Measurements from ENCODE around the gene SULF2.

Gene SULF2

DNA sequence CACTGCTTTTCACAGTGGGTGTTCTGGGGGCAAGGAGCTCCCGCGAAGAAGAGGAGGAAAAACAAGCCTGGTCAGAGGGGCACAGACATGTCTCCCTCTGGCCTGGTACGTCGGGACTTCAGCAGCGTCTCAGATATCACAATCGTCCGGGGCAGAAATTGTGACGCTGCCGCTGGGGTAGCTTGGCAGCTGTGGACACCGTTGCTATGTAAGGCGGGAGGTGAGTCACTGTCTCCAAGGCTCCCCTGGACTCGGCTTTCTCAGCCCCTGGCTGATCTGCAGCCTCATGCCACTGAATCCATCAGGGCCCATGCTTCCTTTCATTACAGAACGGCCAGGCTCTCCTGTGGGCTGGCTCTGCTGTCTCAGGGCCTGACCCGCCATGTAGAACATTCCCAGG lies 98.7 kb downstream of the SULF2 start:
- TF ChIP-seq, protein P1, sequence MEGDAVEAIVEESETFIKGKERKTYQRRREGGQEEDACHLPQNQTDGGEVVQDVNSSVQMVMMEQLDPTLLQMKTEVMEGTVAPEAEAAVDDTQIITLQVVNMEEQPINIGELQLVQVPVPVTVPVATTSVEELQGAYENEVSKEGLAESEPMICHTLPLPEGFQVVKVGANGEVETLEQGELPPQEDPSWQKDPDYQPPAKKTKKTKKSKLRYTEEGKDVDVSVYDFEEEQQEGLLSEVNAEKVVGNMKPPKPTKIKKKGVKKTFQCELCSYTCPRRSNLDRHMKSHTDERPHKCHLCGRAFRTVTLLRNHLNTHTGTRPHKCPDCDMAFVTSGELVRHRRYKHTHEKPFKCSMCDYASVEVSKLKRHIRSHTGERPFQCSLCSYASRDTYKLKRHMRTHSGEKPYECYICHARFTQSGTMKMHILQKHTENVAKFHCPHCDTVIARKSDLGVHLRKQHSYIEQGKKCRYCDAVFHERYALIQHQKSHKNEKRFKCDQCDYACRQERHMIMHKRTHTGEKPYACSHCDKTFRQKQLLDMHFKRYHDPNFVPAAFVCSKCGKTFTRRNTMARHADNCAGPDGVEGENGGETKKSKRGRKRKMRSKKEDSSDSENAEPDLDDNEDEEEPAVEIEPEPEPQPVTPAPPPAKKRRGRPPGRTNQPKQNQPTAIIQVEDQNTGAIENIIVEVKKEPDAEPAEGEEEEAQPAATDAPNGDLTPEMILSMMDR (IDR thresholded peaks at IDR 0.05; ENCODE audit: low read depth, low read length, missing control alignments) = no peak
- Histone ChIP-seq H3K36me3 (replicated peaks) (no peaks in the 10 kb centered on the region), H3K27me3 (replicated peaks) (no peaks in the 10 kb centered on the region), H3K4me3 (ENCODE audit: low read depth, low read length) (no peak overlapping the region), H3K27ac (peak overlapping the region; percentile 75)
- in situ Hi-C loops (cut with HindIII; ENCODE audit: low pct_ligation_motif_present, low sequenced_read_pairs) = loop anchor here (25.0 kb wide), 1 partner anchor 926 kb away; no protein-coding TSS in a partner anchor
- peak; percentile 98 for DNase-seq

DNA sequence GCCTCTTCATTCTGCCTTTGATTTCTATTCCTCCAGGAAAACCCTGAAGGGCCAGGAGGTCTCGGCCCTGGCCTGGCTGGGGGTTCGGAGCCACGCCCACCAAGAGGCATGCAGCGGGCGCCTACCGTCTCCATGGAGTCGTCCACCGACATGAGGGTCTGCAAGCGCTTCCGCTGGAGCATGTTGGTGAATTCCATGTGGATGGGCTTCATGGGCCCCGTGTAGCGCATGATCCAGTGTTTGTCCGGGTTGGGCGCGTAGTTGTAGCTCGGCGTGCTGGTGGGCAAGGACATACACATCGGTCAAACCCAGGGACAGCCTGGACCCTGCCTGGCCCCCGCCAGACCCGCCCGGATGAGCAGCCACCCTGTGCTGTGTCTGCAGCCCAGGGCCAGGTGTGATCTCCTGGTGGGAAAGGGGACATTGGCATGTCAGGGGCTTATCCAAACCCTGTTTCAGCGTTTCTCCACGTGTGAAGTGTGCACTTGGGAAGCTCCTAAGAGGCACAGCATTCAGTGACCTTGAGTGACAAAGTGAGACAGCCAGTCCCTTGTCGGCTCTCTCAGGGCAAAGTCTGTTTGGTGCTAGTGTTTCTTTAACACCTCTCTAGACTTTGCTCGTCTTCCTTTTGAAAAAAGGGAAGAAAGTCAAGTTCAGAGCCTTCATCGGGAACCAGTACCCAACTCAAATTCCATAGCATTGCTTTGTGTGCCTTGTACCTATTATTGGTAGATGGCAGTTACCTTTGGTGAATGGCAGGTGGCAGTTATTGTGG lies 100.8 kb downstream of the SULF2 start:
- H3K27ac ChIP-seq = no peak overlapping the region
- H3K4me3 ChIP-seq (ENCODE audit: low read depth, low read length) = no peak overlapping the region
- no peaks in the 10 kb centered on the region for H3K27me3 ChIP-seq (replicated peaks)
- no peak for DNase-seq
- H3K36me3 ChIP-seq (replicated peaks) = no peaks in the 10 kb centered on the region
- TF ChIP-seq, protein P1 (IDR thresholded peaks at IDR 0.05; ENCODE audit: low read depth, low read length, missing control alignments) = no peak
- in situ Hi-C loops (cut with HindIII; ENCODE audit: low pct_ligation_motif_present, low sequenced_read_pairs) = loop anchor here (25.0 kb wide), 1 partner anchor 928 kb away; no protein-coding TSS in a partner anchor

DNA sequence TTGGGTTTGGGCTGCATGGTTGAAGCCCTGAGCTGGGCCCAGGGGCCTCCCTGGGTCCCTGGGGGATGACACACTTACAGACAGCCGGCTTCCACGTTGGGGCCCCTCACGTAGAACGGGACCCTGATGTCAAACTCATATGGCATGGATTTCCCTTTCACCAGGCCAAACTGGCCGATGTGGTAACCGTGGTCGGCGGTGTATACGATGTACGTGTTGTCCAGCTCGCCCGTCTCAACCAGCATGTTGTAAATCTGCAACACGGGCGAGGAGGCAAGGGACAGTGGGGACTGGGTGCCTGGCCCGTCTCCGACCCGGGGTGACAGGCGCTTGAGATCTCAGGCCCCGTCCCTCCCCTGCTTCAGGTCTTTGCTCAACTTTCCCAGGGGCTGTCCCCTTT lies 102.4 kb downstream of the SULF2 start:
- Histone ChIP-seq H3K27ac (no peak overlapping the region), H3K4me3 (ENCODE audit: low read depth, low read length) (no peak overlapping the region), H3K27me3 (replicated peaks) (no peaks in the 10 kb centered on the region), H3K36me3 (replicated peaks) (no peaks in the 10 kb centered on the region)
- TF ChIP-seq, protein P1 (IDR thresholded peaks at IDR 0.05; ENCODE audit: low read depth, low read length, missing control alignments) = no peak
- in situ Hi-C loops (cut with HindIII; ENCODE audit: low pct_ligation_motif_present, low sequenced_read_pairs) = loop anchor here (25.0 kb wide), 1 partner anchor 929 kb away; no protein-coding TSS in a partner anchor
- DNase-seq = no peak

DNA sequence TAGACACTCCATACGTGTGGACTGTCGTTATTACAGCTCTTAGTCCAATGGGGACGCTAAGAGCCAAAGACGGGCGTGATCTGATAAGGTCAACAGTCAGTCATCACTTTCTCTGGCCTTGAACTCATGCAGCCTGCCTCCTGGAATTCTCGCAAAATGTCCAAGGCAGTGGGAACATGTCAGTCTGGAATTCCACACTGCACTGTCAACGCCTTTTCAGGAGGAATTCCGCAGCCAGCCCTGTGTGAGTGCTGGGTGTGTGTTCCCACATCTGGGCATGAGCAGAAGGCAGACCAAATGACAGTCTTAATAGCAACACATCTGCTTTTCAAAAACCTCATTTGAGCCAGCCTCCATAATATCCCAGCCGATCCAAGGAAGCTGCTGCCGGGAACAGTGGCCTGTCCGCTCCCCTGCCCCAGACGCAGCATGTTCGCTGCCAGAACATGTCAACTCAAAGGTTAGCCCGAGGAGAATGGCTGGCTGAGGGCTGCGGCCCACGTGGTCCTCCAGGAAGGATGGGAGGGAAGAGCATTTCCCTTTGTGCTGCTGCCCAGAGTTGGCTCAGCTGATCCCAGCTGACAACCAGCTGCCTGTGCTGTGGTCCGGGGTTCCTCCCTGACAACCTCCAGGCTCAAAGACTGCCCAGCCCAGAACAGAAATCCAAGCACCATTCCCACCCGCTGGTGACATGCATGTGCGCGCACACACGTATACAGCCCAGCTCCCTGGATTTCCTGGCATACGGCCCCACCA lies 103.1 kb downstream of the SULF2 start:
- no peak for DNase-seq

DNA sequence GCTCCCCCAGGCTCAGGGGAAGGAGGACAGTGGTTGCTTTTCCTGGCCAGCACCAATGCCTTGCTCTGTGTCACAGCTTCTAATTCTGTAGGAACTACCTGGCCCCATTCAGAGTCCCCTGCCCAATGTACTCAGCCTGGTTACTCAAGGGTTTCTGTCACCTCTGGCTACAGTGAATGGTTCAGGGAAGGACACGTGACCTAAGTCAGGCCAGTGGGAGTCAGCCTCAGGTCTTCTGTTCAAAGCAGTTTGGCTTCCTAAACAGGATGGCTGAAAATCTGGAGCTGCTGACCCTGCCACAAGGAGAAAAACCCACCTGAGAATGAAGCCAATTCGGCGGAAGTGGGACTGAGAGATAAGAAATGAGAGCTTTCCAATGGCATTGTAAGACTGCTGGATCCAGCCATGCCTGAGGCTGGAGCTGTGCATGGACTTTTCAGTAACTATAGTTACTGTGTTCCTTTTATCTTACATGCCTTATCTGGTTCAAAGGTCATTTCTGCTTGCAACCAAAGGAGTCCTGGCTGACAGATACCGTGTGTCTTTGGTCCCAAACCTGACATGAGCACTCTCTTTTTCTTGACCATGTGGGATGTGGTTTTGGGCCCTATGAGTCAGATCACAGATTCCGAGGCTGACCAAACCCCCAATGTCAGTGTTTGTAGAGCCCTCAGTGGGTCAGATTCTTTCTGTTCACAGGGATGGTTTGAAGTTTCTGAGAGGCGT lies 104.3 kb downstream of the SULF2 start:
- TF ChIP-seq, protein P1 (IDR thresholded peaks at IDR 0.05; ENCODE audit: low read depth, low read length, missing control alignments) = no peak
- no peak overlapping the region for H3K4me3 ChIP-seq (ENCODE audit: low read depth, low read length)
- in situ Hi-C loops (cut with HindIII; ENCODE audit: low pct_ligation_motif_present, low sequenced_read_pairs) = loop anchor here (25.0 kb wide), 1 partner anchor 931 kb away; no protein-coding TSS in a partner anchor
- no peaks in the 10 kb centered on the region for H3K27me3 ChIP-seq (replicated peaks)
- DNase-seq = peak; percentile 47
- no peak overlapping the region for H3K27ac ChIP-seq
- no peaks in the 10 kb centered on the region for H3K36me3 ChIP-seq (replicated peaks)

More for the DNA sequence above, 103.1 kb downstream of the SULF2 start:
- no peaks in the 10 kb centered on the region for H3K36me3 ChIP-seq (replicated peaks)
- TF ChIP-seq, protein P1 (IDR thresholded peaks at IDR 0.05; ENCODE audit: low read depth, low read length, missing control alignments) = no peak
- in situ Hi-C loops (cut with HindIII; ENCODE audit: low pct_ligation_motif_present, low sequenced_read_pairs) = loop anchor here (25.0 kb wide), 1 partner anchor 930 kb away; no protein-coding TSS in a partner anchor
- no peaks in the 10 kb centered on the region for H3K27me3 ChIP-seq (replicated peaks)
- H3K27ac ChIP-seq = no peak overlapping the region
- H3K4me3 ChIP-seq (ENCODE audit: low read depth, low read length) = no peak overlapping the region
